NCI-H146 (cell line): ENCODE results near the gene BOLA1.
"Not testable (repeated sequence)": the region's sequence is repeated elsewhere in the genome, so short reads cannot be mapped to it uniquely, and the experiment has no call there.

Source experiments
- DNase-seq: peaks from one replicate; lab custom pipeline; 2025; lab: John Stamatoyannopoulos, UW

The BOLA1 gene

GRCh38 chr1:149931212-149931790, 31.9 kb downstream of the BOLA1 start:
- no peak for DNase-seq

- DNase-seq: no peak
These were observed 33.1 kb downstream of the BOLA1 start for GRCh38 chr1:149932474-149932873.

- DNase-seq: no peak
These were observed 33.8 kb downstream of the BOLA1 start for GRCh38 chr1:149933208-149933607.

- DNase-seq: no peak
These were observed 35.0 kb downstream of the BOLA1 start for GRCh38 chr1:149934356-149934755.

DNA sequence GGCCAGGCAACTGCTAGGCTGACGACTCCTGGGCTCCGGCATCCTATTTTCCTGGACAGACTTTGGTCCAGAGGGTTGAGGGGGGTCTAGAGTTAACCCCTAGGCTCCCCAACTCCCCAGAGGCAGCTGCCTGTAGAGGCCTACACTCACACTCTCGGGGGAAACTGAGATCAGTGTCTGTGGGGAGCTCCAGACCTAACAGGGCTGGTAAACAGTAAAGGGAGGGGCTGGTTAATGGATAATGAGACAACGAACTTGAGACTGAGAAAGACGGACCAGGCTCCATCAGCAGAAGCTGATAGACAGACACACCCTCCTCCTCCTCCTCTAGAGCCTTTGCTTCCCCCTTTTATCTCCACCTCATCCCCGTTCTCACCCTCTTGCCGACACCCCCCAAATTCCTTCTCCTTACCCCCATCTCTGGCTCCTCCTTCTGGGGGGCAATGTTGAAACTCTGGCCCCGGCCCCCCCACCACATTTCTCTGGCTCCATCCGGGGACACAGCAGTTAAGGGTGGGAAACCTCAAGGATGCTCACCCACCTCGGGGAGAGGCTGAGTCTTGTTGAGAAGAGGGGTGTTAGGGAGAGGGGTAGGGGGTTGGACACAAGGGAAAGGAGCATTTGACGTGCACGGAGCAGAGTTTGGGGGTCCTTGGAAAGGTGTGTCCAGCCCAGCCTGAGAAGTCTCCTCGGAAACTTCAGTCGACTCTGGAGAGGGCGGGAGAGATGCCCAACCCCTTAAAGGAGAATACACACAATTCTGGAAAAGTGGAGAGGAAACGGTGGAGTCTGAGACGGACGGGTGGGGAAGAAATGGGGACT, 37.0 kb downstream of the BOLA1 start, which contains the start of gene MTMR11:
Gene MTMR11, minus strand, starts transcription at position 710 of the 822 bp plus-strand sequence. Its CDS starts 232 bp downstream, at position 478.
- DNase-seq: no peak

GRCh38 chr1:149936992-149937705, 37.8 kb downstream of the BOLA1 start:
- DNase-seq: peak; percentile 19

- no peak for DNase-seq
These were observed 38.4 kb downstream of the BOLA1 start for GRCh38 chr1:149937759-149938158.

GRCh38 chr1:149938668-149939003, 39.3 kb downstream of the BOLA1 start:
- not testable (repeated sequence) for DNase-seq

- DNase-seq: no peak
These were observed 41.1 kb downstream of the BOLA1 start for GRCh38 chr1:149940427-149940826.

DNA sequence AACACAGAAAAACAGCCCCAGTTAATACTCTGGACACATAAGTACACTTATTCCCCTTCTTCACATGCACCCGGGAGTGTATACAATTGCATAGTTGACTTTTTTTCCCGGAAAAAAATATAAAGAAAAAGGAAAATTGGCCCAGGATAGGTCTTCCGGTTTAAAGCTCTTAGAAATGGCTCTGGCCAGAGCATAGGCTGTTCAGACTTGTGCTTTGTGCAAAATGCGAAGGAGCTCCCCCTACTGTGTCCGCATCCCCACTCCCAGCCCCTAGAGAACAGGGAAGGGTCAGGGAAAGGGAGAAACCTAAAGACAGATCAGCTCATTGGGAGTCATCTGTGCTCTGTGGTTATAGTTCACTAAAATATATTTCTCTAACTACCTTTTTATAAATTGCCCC, 42.8 kb downstream of the BOLA1 start:
- peak; percentile 3 for DNase-seq

- no peak for DNase-seq
These were observed 43.5 kb downstream of the BOLA1 start for GRCh38 chr1:149942885-149943284.

DNA sequence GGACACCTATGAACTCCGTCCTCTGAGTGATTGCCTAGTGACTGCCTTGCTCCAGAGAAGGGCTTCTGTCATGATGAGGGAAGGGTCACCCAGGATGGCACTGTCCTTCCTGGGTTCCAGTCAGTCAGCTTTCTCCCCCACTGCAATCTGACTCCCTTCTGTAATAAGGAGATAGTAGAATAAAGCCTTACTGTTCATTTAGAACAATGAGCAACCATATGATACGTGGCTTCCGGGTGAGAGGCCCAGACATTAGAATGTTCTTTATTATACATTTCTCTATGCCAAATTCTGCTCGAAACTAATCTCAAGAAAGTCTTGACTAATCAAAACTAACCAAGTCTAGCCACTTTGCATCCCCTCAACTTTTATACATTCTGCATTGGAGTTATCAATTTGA, 45.8 kb downstream of the BOLA1 start:
- DNase-seq: no peak

DNA sequence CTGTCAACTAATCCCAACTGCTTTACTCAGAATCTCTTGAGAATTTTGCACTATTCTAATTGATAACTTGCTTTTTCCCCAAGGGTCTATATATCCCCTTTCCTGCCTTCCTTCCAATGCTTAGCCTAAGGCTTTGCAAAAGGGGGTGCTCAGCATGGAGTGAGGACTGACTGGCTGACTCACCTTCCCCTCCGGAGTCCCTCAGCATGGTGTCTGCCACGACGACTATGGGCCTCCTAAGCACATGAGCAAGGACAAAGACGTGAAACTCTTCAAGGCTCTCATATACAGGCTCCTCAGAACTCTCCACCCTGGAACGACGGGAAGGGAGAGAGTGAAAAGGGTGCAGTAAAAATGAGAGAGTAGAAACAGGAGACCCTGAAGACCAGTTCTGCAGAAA, 50.5 kb downstream of the BOLA1 start:
- DNase-seq: no peak
